HepG2 (cell line): ENCODE results near the gene GRAP. TPM values are rescaled to one million over a fixed set of nuclear protein-coding genes. Genes with fewer than 3 reads are reported as not detected.
A peak's percentile ranks its signal among the peaks of the same experiment; 100 is the strongest.

Experiments used
- FOXO4 ChIP-seq: sonication (generic); formaldehyde crosslinking; conservative IDR thresholded peaks from 2 replicates; pipeline ENCODE4 v1.8.1; 2023; ENCODE audit warnings: missing genetic modification reagents
- HDAC2 ChIP-seq: sonication (generic); formaldehyde crosslinking; IDR thresholded peaks from 2 replicates; pipeline ENCODE4 v1.4.0; 2020; ENCODE audit warnings: missing genetic modification reagents
- HNF1B ChIP-seq: sonication (generic); formaldehyde crosslinking; IDR thresholded peaks from 2 replicates; pipeline ENCODE4 v1.5.1; 2020; ENCODE audit warnings: mild to moderate bottlenecking, moderate library complexity, missing genetic modification reagents
- KDM3A ChIP-seq: IDR thresholded peaks from 2 replicates; pipeline ENCODE4 v1.6.1; 2018; ENCODE audit warnings: low read depth, missing compliant biosample characterization
- MEIS2 ChIP-seq: sonication (generic); formaldehyde crosslinking; IDR thresholded peaks from 2 replicates; pipeline ENCODE4 v1.9.0; 2021; ENCODE audit warnings: mild to moderate bottlenecking, missing genetic modification reagents
- MNT ChIP-seq: fragments of 450-650 bp; IDR thresholded peaks from 2 replicates; pipeline ENCODE4 v1.6.1; 2016
- PCBP1 ChIP-seq: fragments of 200-400 bp; formaldehyde crosslinking; IDR thresholded peaks from 2 replicates; pipeline ENCODE4 v1.6.1; 2017; ENCODE audit warnings: mild to moderate bottlenecking, low read depth, low read length, borderline replicate concordance
- RFX1 ChIP-seq: fragments of 450-650 bp; IDR thresholded peaks from 2 replicates; pipeline ENCODE4 v1.6.1; 2017
- SIX1 ChIP-seq: sonication (generic); formaldehyde crosslinking; IDR thresholded peaks from 2 replicates; pipeline ENCODE4 v1.4.0; 2020; ENCODE audit warnings: missing genetic modification reagents, borderline replicate concordance
- SUZ12 ChIP-seq: fragments of 150-350 bp; IDR thresholded peaks from 2 replicates; pipeline ENCODE4 v1.6.1; 2014; ENCODE audit warnings: low read depth, low read length
- THYN1 ChIP-seq: sonication (generic); formaldehyde crosslinking; IDR thresholded peaks from 2 replicates; pipeline ENCODE4 v1.8.1; 2023; ENCODE audit warnings: low read depth, mild to moderate bottlenecking, moderate library complexity, missing genetic modification reagents, borderline replicate concordance
- ZBTB34 ChIP-seq: sonication (generic); formaldehyde crosslinking; IDR thresholded peaks from 2 replicates; pipeline ENCODE4 v1.8.0; 2022; ENCODE audit warnings: mild to moderate bottlenecking, missing genetic modification reagents
- ZBTB42 ChIP-seq: sonication (generic); formaldehyde crosslinking; IDR thresholded peaks from 2 replicates; pipeline ENCODE4 v1.5.0; 2020; ENCODE audit warnings: mild to moderate bottlenecking, missing genetic modification reagents
- ZNF350 ChIP-seq: sonication (generic); formaldehyde crosslinking; IDR thresholded peaks from 2 replicates; pipeline ENCODE4 v1.4.0; 2020; ENCODE audit warnings: mild to moderate bottlenecking, low read depth, missing genetic modification reagents, borderline replicate concordance
- ZNF382 ChIP-seq: sonication (generic); formaldehyde crosslinking; IDR thresholded peaks from 2 replicates; pipeline ENCODE4 v1.5.0; 2020; ENCODE audit warnings: missing genetic modification reagents, mild to moderate bottlenecking, borderline replicate concordance
- ZNF446 ChIP-seq: sonication (generic); formaldehyde crosslinking; IDR thresholded peaks from 2 replicates; pipeline ENCODE4 v1.5.0; 2020; ENCODE audit warnings: mild to moderate bottlenecking, missing genetic modification reagents
- ZNF484 ChIP-seq: sonication (generic); formaldehyde crosslinking; IDR thresholded peaks from 2 replicates; pipeline ENCODE4 v1.5.1; 2020; ENCODE audit warnings: mild to moderate bottlenecking, low read depth, missing genetic modification reagents, borderline replicate concordance
- ZNF670 ChIP-seq: sonication (generic); formaldehyde crosslinking; IDR thresholded peaks from 2 replicates; pipeline ENCODE4 v1.8.0; 2022; ENCODE audit warnings: mild to moderate bottlenecking, missing genetic modification reagents, borderline replicate concordance
- ZNF704 ChIP-seq: sonication (generic); formaldehyde crosslinking; IDR thresholded peaks from 2 replicates; pipeline ENCODE4 v1.8.1; 2023; ENCODE audit warnings: mild to moderate bottlenecking, inconsistent platforms, moderate library complexity, missing genetic modification reagents, borderline replicate concordance
- ZNF790 ChIP-seq: sonication (generic); formaldehyde crosslinking; IDR thresholded peaks from 2 replicates; pipeline ENCODE4 v1.8.0; 2022; ENCODE audit warnings: missing genetic modification reagents, mild to moderate bottlenecking, borderline replicate concordance
- ZNF841 ChIP-seq: sonication (generic); formaldehyde crosslinking; IDR thresholded peaks from 2 replicates; pipeline ENCODE4 v1.8.1; 2023; ENCODE audit warnings: missing genetic modification reagents, borderline replicate concordance
- polyA plus RNA-seq, 8 experiments: library from polyadenylated mRNA; depleted of rRNA in 3 of 8; stranded (reverse) in 7 of 8; unstranded in 1 of 8; fragments of >200 nt; fragmentation: Illumina TruSeq in 4 of 8; extraction: Trizol in 4 of 8; gene quantifications; 2 replicates each; pipeline versions ENCODE4 v1.2.1 to v1.2.3, GENCODE V29; 2011 to 2016; ENCODE audit warnings: low read depth in 4 of 8, missing spikeins in 1 of 8, mixed read lengths in 1 of 8; ENCODE audit not compliant: insufficient read depth in 1 of 8
- total RNA-seq, 5 experiments: library from RNA; depleted of rRNA; stranded (reverse); fragments of >200 nt; fragmentation: Illumina TruSeq; extraction: Trizol; gene quantifications; 2 replicates each; pipeline ENCODE4 v1.2.3, GENCODE V29; 2016; ENCODE audit warnings: low read depth in 1 of 5

GRAP gene
- total and polyA plus RNA-seq, 2 of the 13 experiments (the other 11 are each of a cell fraction or from before 2014, with no cell fraction given), result 0.77 to 1.7 TPM

- TF ChIP-seq ZNF382 (no peak), HNF1B (CRISPR knock-in tag) (peak; percentile 81), MNT (no peak), SUZ12 (no peak), ZBTB42 (CRISPR knock-in tag) (no peak; the same call in 1 of the 2 replicates), MEIS2 (CRISPR knock-in tag) (no peak; the same call in 1 of the 2 replicates), RFX1 (no peak), SIX1 (no peak), KDM3A (CRISPR knock-in tag) (no peak), ZNF790 (CRISPR knock-in tag) (no peak), ZNF484 (CRISPR knock-in tag) (no peak), ZNF670 (CRISPR knock-in tag) (0 out of 2 replicates have a peak, but pooled peaks have one; percentile 26), ZNF704 (CRISPR knock-in tag) (no peak), HDAC2 (CRISPR knock-in tag) (no peak), PCBP1 (no peak), ZNF350 (CRISPR knock-in tag) (no peak), ZBTB34 (no peak), FOXO4 (CRISPR knock-in tag) (no peak), ZNF841 (CRISPR knock-in tag) (no peak), ZNF446 (CRISPR knock-in tag) (no peak), THYN1 (CRISPR knock-in tag) (no peak)
These were observed 42.2 kb downstream of the GRAP start, which contains the start of gene FAM83G (continued) for GRCh38 chr17:19004421-19005136.
